ENCODE data around the gene HCRT. TPM values are rescaled to one million over a fixed set of nuclear protein-coding genes. Genes with fewer than 3 reads are reported as not detected.

The HCRT gene
- total RNA-seq, 1 donor from 2014 or later = not detected

Other genes with a start within 250 kb of the HCRT start
- gene CNP, start 218.7 kb downstream of the HCRT start, total RNA-seq = 58.5 and 65.1 TPM in 2 replicates
- 68.0 and 73.5 TPM in 2 replicates for gene DNAJC7, start 168.0 kb downstream of the HCRT start, total RNA-seq
- 74.4 and 77.8 TPM in 2 replicates for gene NKIRAS2, start 165.4 kb downstream of the HCRT start, total RNA-seq
- gene C17orf113, start 134.9 kb downstream of the HCRT start, total RNA-seq = 0.34 and 0.75 TPM in 2 replicates
- gene ZNF385C, start 87.0 kb downstream of the HCRT start, total RNA-seq = 0.04 and 0.34 TPM in 2 replicates
- 10.0 and 14.7 TPM in 2 replicates for gene DHX58, start 72.7 kb downstream of the HCRT start, total RNA-seq
- 22.2 and 32.4 TPM in 2 replicates for gene KAT2A, start 64.1 kb downstream of the HCRT start, total RNA-seq
- gene HSPB9, start 62.6 kb downstream of the HCRT start, total RNA-seq = not detected in 2 replicates
- gene RAB5C, start 30.5 kb downstream of the HCRT start, total RNA-seq = 142 and 195 TPM in 2 replicates
- gene KCNH4, start 4.3 kb downstream of the HCRT start, total RNA-seq = 0.14 TPM in 1 of 2 replicates, not detected in the other
- 26.7 and 45.8 TPM in 2 replicates for gene GHDC, start 9.0 kb upstream of the HCRT start, total RNA-seq
- gene STAT5B, start 90.9 kb upstream of the HCRT start, total RNA-seq = 27.5 and 29.6 TPM in 2 replicates
- 11.4 and 24.4 TPM in 2 replicates for gene STAT5A, start 103.0 kb upstream of the HCRT start, total RNA-seq
- gene STAT3, start 203.0 kb upstream of the HCRT start, total RNA-seq = 74.9 and 80.8 TPM in 2 replicates
- 58.5 and 70.2 TPM in 2 replicates for gene CAVIN1, start 237.8 kb upstream of the HCRT start, total RNA-seq

Data from kidney epithelial cell (primary cell).